HUES48 (cell line): ENCODE data around the gene SUPV3L1.
"Not testable (repeated sequence)": the region's sequence is repeated elsewhere in the genome, so short reads cannot be mapped to it uniquely, and the experiment has no call there.

Experiments used
- H3K27ac ChIP-seq: one replicate; pipeline ENCODE4 v1.7.0; 2013; ENCODE audit warnings: low read depth, low read length, inconsistent platforms
- H3K27me3 ChIP-seq: 2 replicates; pipeline ENCODE4 v1.6.1; 2013; ENCODE audit warnings: mild to moderate bottlenecking, low read length; ENCODE audit not compliant: control insufficient read depth, insufficient read depth
- H3K36me3 ChIP-seq: 2 replicates; pipeline ENCODE4 v1.6.1; 2013; ENCODE audit warnings: low read length; ENCODE audit not compliant: control insufficient read depth, insufficient read depth
- H3K4me1 ChIP-seq: 2 replicates; pipeline ENCODE4 v1.6.1; 2013; ENCODE audit warnings: mild to moderate bottlenecking, low read length; ENCODE audit not compliant: control insufficient read depth, insufficient read depth
- H3K4me3 ChIP-seq: 2 replicates; pipeline ENCODE4 v1.5.1; 2013; ENCODE audit warnings: mild to moderate bottlenecking, low read depth, low read length
- H3K9ac ChIP-seq: 2 replicates; pipeline ENCODE4 v1.6.1; 2013; ENCODE audit warnings: mild to moderate bottlenecking, low read depth, low read length, moderate library complexity
- H3K9me3 ChIP-seq: 2 replicates; pipeline ENCODE4 v1.6.1; 2013; ENCODE audit warnings: low read length; ENCODE audit not compliant: control insufficient read depth, insufficient read depth

Gene SUPV3L1

DNA sequence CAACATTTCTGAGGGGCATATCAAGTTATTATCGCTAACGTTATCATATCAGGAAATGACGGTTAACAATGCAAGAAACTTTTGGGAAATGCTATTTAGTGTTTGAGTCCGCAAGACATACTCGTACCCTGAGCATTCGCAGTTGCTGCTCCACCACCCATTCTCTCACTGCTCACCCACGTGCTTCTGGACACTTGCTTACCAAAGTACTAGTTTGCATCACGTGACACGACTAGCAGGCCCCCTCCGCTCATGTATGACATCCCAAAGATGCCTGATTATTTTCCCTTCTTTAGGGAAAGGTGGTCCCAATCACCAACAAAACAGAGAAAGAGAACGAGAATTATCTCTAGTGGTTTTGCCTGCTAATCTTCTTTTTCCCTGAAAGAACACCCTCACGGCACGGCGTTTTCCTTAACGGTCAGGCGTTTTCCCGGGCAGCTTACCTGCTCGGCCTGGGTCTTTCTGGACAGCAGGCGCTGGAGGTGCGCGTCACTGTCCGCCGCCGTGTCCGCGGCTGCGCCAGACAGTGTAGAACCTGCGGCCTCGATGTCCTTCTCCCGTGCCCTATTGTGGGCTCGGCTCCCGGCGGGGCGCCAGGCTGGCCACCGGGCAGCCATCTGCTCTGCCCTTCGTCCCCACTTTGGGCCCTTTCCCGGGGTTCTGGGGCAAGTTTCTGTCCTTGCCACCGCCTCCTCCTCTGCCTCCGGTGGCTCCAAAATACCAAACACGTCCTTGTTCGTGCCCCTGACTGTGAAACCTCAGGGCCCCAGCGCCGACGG, at the start of gene SUPV3L1:
TSS of gene SUPV3L1 (plus strand) at position 492 of the 782 bp plus-strand sequence. CDS start at position 550, 58 bp downstream.
- H3K9ac ChIP-seq: peak within 1 kb of the TSS; percentile 97
- no peaks in the 10 kb centered on the region for H3K9me3 ChIP-seq
- peak within 1 kb of the TSS; percentile 98 for H3K27ac ChIP-seq
- peaks cover 7% of the 10 kb centered on the region for H3K4me1 ChIP-seq
- peaks cover 18% of the 10 kb centered on the region for H3K36me3 ChIP-seq
- H3K27me3 ChIP-seq: no peaks in the 10 kb centered on the region
- H3K4me3 ChIP-seq: peak within 1 kb of the TSS; percentile 95

GRCh38 chr10:69130251-69130650, 49.8 kb upstream of the SUPV3L1 start:
- Histone ChIP-seq H3K9me3 (no peaks in the 10 kb centered on the region), H3K4me1 (peaks cover 5% of the 10 kb centered on the region; the same call in 1 of the 2 replicates), H3K27me3 (no peaks in the 10 kb centered on the region), H3K27ac (no peak overlapping the region), H3K9ac (no peak overlapping the region), H3K36me3 (peaks cover 27% of the 10 kb centered on the region), H3K4me3 (no peak overlapping the region)

- H3K9me3 ChIP-seq: no peaks in the 10 kb centered on the region
- H3K9ac ChIP-seq: no peak overlapping the region
- H3K27ac ChIP-seq: no peak overlapping the region
- no peaks in the 10 kb centered on the region for H3K4me1 ChIP-seq
- H3K4me3 ChIP-seq: no peak overlapping the region
- H3K36me3 ChIP-seq: peaks cover 22% of the 10 kb centered on the region
- H3K27me3 ChIP-seq: no peaks in the 10 kb centered on the region
Measured at GRCh38 chr10:69139961-69140360, 40.1 kb upstream of the SUPV3L1 start.

DNA sequence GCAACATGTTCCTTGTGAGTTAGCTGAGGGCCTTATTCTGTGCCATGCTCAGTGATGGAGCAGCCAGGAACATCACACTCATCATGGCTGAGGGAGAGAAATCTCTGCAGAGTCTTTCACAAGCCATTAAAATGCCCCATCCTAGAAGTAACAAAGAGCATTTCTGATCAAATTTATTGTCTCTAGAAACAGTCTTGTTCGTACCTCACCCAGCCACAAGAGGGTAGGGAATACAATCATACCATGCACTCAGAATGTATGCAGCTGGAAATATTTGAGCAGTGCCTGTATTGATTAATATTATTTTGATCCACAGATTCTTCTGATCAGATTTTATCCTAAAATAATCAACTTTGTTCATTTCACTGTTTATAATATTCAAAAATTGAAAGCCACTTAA, 38.7 kb upstream of the SUPV3L1 start:
- H3K36me3 ChIP-seq: peaks cover 18% of the 10 kb centered on the region; the same call in 1 of the 2 replicates
- H3K9me3 ChIP-seq: no peaks in the 10 kb centered on the region
- no peak overlapping the region for H3K9ac ChIP-seq
- H3K4me1 ChIP-seq: no peaks in the 10 kb centered on the region
- H3K4me3 ChIP-seq: no peak overlapping the region
- H3K27ac ChIP-seq: no peak overlapping the region
- no peaks in the 10 kb centered on the region for H3K27me3 ChIP-seq

- not testable (repeated sequence) for H3K27ac ChIP-seq, H3K4me1 ChIP-seq, H3K9me3 ChIP-seq, H3K4me3 ChIP-seq, H3K27me3 ChIP-seq, H3K9ac ChIP-seq
- peaks cover 13% of the 10 kb centered on the region; the same call in 1 of the 2 replicates for H3K36me3 ChIP-seq
Measured at GRCh38 chr10:69142074-69142473, 38.0 kb upstream of the SUPV3L1 start.

- Histone ChIP-seq H3K9me3 (no peaks in the 10 kb centered on the region), H3K36me3 (0 out of 2 replicates have a peak, but pooled peaks cover 5% of the 10 kb centered on the region), H3K9ac (no peak overlapping the region), H3K4me1 (no peaks in the 10 kb centered on the region), H3K27ac (no peak overlapping the region), H3K27me3 (no peaks in the 10 kb centered on the region), H3K4me3 (no peak overlapping the region)
Measured at GRCh38 chr10:69142983-69143382, 37.1 kb upstream of the SUPV3L1 start.

- Histone ChIP-seq H3K36me3 (no peaks in the 10 kb centered on the region), H3K27ac (no peak overlapping the region), H3K4me1 (no peaks in the 10 kb centered on the region), H3K9ac (no peak overlapping the region), H3K4me3 (no peak overlapping the region), H3K27me3 (no peaks in the 10 kb centered on the region), H3K9me3 (no peaks in the 10 kb centered on the region)
Measured at GRCh38 chr10:69145329-69145728, 34.7 kb upstream of the SUPV3L1 start.

GRCh38 chr10:69145864-69146263, 34.2 kb upstream of the SUPV3L1 start:
- Histone ChIP-seq H3K36me3 (no peaks in the 10 kb centered on the region), H3K9me3 (no peaks in the 10 kb centered on the region), H3K27ac (no peak overlapping the region), H3K4me1 (no peaks in the 10 kb centered on the region), H3K4me3 (no peak overlapping the region), H3K9ac (no peak overlapping the region), H3K27me3 (no peaks in the 10 kb centered on the region)

GRCh38 chr10:69146759-69147158, 33.3 kb upstream of the SUPV3L1 start:
- Histone ChIP-seq H3K27ac (no peak overlapping the region), H3K9ac (no peak overlapping the region), H3K4me3 (no peak overlapping the region), H3K9me3 (no peaks in the 10 kb centered on the region), H3K4me1 (no peaks in the 10 kb centered on the region), H3K27me3 (no peaks in the 10 kb centered on the region), H3K36me3 (no peaks in the 10 kb centered on the region)

DNA sequence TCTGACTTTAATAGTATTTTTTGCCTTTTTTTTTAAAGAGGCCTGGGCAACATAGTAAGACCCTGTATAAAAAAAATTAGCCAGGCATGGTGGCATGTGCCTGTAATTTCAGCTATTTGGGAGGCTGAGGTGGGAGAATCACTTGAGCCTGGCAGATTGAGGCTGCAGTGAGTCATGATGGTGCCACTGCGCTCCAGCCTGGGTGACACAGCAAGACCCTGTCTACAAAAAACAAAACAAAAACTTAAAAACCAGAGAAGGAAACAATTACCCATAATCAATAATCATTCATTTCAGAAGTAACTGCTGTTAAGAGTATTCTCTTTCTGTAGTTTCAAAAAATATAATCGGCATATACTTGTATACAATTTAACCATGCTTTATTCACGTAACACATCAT, 28.1 kb upstream of the SUPV3L1 start:
- no peaks in the 10 kb centered on the region for H3K36me3 ChIP-seq
- H3K27me3 ChIP-seq: no peaks in the 10 kb centered on the region
- no peaks in the 10 kb centered on the region for H3K4me1 ChIP-seq
- no peak overlapping the region for H3K9ac ChIP-seq
- H3K4me3 ChIP-seq: no peak overlapping the region
- H3K9me3 ChIP-seq: no peaks in the 10 kb centered on the region
- H3K27ac ChIP-seq: no peak overlapping the region

DNA sequence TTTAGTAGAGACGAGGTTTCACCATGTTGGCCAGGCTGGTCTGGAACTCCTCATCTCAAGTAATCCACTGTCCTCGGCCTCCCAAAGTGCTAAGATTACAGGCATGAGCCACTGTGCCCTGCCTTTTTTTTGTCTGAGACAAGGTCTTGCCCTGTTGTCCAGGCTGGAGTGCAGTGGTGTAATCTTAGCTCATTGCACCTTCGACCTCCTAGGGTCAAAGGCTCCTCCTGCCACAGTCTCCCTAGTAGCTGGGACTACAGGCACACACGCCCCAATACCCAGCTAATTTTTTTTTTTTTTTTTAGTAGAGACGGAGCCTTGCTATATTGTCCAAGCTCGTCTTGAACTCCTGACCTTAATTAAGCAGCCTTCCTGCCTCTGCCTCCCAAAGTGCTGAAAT, 26.8 kb upstream of the SUPV3L1 start:
- no peaks in the 10 kb centered on the region for H3K27me3 ChIP-seq
- H3K4me3 ChIP-seq: no peak overlapping the region
- H3K27ac ChIP-seq: no peak overlapping the region
- no peaks in the 10 kb centered on the region for H3K4me1 ChIP-seq
- H3K9me3 ChIP-seq: no peaks in the 10 kb centered on the region
- peaks cover 9% of the 10 kb centered on the region for H3K36me3 ChIP-seq
- no peak overlapping the region for H3K9ac ChIP-seq
